NCI-H146 treated with DMSO at 0.1 percent for 48 hours (cell line): ENCODE results near the gene ACAD10.
"Not testable (repeated sequence)": the region's sequence is repeated elsewhere in the genome, so short reads cannot be mapped to it uniquely, and the experiment has no call there.

Experiments
- DNase-seq: peaks from one replicate; lab custom pipeline; 2025; ENCODE audit not compliant: unreplicated experiment; lab: John Stamatoyannopoulos, UW

The ACAD10 gene

DNA sequence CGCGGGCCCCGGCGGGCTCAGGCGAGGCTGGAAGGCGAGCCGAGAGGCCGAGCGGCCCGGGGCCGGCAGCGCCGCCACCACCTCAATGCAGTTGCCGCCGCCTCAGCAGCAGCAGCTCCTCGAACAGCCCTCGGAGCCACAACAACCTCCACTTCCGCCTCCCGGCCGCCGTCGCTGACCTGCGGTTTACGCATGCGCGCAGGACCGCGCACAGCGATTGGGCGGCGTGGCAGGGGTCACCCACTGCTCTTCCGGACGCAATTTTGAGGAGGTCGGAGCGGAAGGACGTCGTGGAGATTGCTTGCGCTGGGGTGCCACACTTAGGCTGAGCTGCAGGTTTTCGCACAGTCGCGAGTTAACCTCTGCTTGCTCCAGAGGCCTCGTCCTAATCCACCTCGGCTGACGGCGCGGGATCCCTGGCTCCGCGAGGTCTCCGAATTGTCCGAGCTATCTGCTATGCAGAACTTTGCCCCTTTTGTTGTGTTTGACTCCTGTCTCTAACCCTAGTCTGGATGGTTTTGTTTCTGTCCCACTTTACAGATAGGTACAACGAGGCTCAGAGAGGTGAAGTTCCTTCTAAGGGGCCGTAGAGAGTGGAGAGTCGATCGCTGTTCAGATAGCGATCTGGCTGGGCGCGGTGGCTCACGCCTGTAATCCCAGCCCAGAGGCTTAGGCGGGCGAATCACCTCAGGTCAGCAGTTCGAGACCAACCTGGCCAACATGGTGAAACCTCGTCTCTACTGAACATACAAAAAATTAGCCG, at the start of gene ACAD10, which contains the start of gene BRAP:
ACAD10 (plus strand) TSS at position 243 of the 763 bp plus-strand sequence. CDS start 6,657 bp downstream, outside the sequence.
BRAP (minus strand) TSS at position 146 of the 763 bp plus-strand sequence. CDS start 164 bp downstream, outside the sequence.
- DNase-seq, result peak; percentile 80

DNA sequence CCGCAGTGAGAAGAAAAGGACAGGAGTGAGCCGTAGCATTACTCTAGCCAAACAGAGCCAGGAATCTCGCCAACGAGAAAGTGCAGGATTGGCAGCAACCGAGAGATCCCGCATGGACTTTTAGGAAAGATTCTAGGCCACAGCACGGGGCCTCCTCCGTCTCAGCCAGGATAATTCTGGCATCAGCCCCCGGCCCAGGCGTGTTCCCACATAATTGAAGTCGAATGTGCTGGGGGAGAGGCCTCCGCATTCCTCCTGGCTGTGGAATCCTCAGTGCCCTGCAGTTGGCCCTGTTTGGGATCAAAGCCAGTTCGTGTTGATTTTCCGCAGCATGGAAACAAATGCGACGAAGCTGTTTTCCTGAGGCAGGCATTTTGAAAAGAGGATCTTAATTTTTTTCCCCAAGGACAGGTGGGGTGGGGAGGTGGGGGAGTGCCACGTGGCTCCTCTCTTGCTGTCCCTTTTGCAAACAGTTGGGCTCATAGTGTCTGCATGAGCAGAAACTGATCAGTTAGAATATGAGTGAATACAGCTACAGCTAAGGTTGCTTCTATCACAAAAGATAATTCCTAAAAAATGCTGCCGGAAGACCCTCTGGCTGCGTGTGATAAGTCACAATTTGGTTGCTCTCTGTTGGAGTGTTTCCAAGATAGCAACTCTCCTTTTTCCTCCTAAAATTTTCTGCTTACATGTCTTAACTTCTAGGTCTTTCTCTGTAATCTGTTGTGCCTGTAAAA, 49.5 kb upstream of the ACAD10 start:
- DNase-seq, result no peak

DNA sequence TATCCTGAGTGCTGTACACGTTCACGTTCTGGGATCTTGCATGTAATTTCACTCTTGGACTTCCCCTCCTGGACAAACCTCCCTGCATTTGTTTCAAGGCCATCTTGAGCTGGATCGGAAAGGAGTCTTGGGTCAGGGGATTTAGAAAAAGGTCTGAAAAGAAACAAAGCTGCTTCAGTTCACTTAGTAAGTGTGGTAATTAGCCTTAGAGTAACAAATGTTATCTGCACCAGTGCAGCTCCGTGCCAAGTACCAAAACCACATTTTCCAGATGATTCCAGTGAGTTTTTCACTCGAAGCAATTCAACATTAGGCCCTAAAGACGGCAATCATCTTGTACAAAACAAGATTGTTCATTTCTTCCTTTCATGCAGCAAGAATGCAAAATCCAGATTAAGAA, 47.3 kb upstream of the ACAD10 start:
- DNase-seq, result no peak

- DNase-seq, result no peak
Measured at GRCh38 chr12:111640506-111640905, 45.3 kb upstream of the ACAD10 start.

GRCh38 chr12:111642681-111643426, 43.0 kb upstream of the ACAD10 start:
- DNase-seq, result no peak

DNA sequence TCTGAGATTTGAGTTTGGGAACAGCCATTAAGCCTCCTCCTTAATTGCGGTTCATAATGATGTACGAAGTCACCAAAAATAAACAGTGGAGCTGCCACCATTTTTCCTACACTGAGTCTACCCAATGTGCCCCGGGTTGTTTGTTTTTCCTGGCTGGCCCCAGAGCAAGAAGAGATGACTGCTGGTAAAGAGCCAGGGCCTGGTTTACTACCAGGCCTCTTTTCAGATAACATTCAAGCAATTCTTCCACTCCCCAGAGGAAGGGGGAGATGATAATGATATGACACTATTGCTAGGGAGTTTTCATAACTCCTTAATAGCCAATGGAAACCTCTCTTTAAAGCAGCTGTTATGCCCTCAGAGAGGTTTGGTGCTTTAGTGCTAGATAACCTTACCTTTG, 42.4 kb upstream of the ACAD10 start:
- DNase-seq, result no peak

DNA sequence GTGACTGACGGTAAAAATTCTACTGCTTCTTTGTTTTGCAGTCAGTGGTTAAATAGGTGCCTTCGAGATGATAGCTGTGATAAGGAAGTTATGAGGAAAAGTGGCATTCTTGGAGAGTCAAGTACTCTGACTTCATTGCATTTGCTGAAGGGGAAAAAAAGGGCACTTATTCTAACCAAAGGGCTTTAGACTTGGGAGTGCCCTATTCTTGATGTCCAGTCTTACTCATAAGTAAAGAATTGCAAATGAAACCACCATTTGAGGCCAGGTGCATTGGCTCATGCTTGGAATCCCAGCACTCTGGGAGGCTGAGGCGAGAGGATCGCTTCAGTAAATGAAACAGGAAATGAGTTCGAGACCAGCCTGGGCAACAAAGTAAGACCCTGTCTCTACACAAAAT, 40.4 kb upstream of the ACAD10 start:
- DNase-seq, result no peak

DNA sequence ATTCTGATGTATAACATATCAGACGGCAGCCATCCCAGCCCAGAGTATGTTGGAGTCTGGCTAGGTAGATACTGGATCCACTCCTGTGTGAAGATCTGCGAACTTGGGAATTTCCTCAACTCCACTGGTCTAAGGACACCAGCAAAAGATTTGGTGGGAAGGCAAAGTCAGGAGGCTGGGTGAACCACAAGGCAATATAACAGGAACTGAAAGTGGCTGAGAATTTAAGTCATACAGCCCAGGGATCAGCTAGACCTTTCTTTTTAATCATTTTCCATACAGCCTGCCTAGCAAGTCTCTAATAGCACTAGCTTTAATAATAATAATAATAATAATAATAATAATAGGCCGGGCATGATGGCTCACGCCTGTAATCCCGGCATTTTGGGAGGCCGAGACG, 34.9 kb upstream of the ACAD10 start:
- DNase-seq, result no peak

GRCh38 chr12:111652530-111652929, 33.3 kb upstream of the ACAD10 start:
- DNase-seq, result not testable (repeated sequence)

DNA sequence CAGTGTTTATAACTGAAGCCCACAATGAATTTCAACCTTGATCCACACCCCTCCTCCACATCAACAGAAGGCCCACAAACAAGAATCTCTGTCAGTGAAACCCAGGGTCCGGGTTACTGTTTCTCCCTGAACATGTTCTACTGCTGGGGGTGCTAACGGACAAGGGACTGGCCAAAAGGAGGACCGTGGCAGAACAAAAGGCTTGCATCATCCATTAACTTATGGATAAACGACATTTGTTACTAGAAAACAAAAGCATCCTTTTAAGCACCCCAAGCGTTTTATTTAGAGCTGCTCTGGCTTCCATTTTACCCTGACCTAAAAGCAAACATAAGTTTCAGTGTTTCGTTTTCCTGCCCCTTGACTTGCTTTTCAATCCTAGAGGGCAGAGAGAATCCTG, 32.3 kb upstream of the ACAD10 start:
- no peak for DNase-seq

GRCh38 chr12:111655356-111655755, 30.5 kb upstream of the ACAD10 start:
- DNase-seq, result no peak

GRCh38 chr12:111656016-111656415, 29.8 kb upstream of the ACAD10 start:
- no peak for DNase-seq

DNA sequence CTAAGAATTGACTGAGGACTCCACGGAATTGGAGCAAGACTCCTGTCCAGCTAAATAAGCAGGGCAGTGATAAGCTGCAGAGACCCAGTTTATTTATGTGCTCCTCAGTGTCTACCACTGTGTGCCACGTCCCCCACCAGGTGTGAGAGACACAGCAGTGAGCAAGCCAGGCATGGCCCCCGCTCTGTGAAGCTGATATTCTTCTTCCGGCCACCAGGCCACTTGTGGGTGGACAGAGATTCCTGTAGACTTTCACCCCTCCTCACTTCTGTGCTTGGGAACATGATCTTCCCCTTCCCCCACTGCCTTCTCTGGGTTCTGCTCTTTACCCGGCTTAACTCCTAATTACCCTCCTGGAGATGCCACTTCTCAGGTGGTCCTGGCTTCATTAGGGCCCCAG, 21.4 kb upstream of the ACAD10 start:
- no peak for DNase-seq

DNA sequence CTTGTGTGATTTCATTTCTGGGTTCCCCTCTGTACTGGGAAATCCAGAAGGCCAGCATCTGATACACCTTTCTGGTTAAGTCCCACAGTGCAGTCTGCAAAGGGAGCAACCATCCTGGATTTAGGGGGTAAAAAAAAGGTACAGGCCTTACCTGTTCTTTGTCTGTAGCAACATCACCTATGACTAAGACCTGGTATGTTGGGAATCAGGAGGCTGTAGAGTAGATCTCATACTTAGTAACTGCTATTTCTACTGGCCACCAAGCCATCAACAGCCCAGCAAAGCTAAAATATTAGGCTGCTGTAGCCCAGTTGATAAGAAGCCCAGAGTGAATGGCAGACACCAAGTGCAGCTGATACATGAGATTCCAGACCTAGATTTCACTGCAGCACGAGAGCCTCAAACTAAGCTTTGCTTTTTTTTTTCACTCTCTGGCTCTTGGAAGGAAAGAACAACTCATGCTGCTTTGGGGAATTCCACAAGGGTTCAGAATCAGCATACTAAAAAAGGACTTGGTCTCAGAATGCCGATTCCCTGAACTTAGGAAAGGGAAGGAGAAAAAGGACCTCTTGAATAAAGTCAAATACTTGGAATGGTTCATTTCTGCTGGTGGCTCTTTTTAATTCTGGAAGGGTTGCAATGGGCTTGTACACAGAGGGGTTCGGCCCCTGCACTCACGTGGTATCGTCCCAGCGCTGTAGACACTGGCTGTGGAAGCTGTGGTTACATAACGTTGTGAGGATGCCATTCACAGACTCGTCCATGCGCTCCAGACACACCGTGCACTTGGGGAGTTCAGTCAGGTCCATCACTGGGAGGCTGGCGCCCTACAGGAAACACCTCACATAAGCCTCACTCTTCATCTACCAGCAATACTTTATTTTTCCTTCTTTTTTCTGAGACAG, 20.6 kb upstream of the ACAD10 start:
- DNase-seq, result no peak

GRCh38 chr12:111672822-111673381, 13.0 kb upstream of the ACAD10 start:
- DNase-seq, result no peak

DNA sequence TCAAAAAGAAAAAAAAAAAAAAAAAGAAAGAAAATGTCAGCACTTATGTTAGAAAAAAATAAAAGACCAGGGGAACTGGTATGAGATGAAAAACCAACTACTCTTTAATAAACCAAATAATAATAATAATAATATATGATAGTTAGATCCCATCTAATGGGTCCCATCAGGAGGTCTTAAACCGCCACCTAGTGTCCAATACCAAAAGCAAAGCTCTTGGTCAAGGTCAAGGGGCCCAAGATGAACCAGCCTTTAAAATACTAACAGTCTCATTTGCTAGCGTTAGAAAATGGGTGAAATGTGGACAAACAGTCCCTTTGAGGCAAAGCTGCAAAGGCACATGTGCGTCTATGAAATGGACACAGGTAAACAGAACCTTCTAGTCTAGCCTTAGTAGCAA, 12.3 kb upstream of the ACAD10 start:
- DNase-seq, result no peak

DNA sequence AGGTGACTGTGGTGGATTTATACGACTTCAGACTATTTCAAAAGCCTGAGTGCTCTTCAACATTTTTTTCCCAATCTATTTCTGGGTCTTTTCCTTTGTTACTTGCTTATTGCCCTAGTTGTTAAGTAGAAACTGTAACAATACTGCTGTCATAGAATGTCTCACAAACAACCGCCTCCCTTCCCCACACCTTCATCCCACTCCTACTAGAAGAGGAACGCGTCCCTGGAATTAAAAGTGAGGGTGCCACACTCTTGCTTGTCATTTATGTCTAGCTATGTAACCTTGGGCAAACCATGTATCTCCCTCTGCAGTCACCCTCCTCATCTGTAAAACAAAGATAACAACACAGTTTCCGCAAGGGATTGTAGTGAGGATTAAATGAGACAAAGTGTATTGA, 8.7 kb upstream of the ACAD10 start:
- DNase-seq, result no peak

DNA sequence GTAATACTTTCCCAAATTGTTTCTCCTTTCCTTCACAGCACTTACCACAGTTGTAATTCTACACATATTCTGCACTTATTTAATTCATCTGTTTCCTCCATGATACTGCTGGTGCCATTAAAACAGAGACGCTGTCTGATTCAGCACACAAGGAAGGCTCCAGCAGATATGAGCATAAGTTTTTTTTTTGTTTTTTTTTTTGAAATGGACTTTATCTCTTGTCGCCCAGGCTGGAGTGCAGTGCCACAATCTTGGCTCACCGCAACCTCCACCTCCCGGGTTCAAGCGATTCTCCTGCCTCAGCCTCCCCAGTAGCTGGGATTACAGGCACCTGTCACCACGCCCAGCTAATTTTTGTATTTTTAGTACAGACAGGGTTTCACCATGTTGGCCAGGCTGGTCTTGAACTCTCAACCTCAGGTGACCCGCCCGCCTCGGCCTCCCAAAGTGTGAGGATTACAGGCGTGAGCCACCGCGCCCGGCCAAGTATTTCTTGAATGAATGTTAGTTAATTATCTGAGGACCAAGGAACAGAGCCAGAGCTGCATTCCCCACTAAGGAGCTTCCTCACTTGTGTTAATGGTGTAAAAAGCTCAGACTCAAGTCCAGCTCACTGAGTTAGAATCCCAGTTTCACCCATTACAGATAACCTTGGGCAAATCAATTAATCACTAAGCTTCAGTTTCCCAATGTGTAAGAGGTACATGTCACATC, 1.2 kb upstream of the ACAD10 start:
- DNase-seq, result not testable (repeated sequence)

- no peak for DNase-seq
Measured at GRCh38 chr12:111685322-111685810, 487 bp upstream of the ACAD10 start.
